ENCODE measurements around the gene DNMT3B. TPM values are rescaled to one million over a fixed set of nuclear protein-coding genes. Genes with fewer than 3 reads are reported as not detected.

The DNMT3B gene
- total RNA-seq, 1 donor from 2014 or later, result 3.4 TPM

DNA sequence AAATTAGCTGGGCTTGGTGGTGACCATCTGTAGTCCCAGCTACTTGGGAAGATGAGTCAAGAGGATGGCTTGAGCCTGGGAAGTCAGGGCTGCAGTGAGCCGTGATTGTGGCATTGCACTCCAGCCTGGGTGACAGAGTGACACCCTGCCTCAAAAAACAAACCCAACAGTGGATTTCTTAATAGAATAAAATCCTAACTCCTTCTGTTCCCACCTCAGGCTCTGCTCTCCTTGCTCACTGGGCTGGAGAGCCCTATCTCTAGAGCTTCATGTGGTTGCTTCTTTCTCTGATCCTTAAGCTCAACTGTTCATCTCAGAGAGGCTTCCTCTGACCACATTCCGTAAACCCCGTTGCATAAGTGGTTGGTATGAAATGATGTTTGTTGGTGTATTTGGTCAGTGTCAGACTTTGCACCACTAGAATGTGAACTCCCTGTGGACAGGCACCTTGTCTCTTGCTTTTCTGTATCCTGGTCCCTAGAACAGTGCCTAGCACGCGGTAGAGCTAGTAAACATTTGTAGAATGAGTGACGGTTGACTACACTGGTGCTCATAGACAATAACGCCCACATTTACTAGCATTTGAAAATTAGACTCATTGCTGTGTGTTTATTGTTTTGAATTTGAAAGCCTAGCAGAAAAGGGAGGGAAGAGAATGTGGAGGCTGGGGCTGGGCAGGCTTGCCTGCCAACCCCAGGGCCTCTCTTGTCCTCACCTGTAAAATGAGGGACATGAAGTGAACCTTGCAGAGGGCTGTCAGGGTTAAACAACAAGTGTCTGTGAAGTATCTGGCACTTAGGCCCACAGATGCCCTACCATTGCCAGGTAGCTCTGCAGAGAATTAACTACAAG is 61.8 kb downstream of the DNMT3B start:
- DNase-seq (ENCODE audit: low spot score), result no peak

DNA sequence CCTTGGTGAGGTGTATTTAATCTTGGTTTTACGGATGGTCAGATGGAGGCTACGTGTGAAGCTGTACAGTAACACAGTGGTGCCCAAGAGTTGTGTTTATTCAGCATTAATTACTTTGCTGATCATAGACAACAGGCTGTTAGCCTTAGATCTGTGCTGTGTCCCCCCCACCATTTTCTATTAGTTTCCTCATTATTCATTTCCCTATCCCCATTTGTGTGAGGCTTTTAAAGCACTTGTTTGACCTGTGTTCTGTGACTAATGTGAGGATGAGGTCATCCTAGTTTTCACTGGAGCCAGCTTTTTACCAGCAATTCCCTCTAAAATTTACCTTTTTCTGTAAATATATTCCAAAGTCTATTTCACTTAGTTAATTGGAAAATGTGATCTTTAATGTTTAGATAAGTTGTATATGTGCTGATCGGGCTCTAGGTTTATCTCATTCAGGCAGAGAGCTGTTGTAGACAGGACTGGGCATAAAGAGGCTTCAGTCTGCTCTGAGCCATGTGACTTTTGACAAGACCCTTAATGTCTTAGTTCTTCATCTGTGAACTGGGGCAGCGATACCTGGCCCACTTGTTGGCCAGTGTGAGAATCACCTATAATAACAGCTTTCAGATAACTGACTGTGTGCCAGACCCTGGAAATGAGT is 66.0 kb downstream of the DNMT3B start:
- no peak for DNase-seq (ENCODE audit: low spot score)

DNA sequence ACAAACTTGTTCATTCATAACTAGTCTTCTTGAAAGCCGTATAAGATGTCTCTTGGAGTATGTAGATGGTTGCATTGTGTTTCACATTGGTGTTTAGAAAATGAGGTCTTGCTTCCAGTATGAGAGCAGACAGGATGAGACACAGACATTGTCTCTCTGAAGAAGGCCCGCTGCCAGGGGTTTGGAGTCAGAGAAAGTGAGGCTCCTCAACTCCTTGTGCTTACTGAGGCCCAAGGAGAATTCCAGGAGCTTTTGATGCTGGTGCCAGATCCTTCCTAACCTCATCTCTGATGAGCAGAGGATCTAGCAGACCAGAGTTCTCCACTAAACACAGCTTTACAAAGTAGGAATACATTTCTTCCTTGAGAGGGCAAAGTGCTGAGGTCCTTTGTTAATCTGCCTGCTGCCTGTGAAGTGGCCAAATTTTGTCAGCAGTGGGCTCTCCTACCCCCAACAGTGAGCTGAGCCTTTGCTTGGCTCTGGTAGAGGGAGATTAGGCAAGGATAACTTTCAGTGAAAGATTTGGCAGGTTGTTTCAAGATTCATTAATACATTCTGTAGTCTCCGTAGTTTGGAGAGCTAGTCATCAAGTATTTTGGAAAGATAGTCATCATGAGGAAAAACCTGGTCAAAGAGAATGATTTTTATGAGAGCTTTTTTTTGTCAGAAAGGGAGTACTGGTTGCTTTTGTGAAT is 67.3 kb downstream of the DNMT3B start:
- DNase-seq (ENCODE audit: low spot score), result no peak

DNA sequence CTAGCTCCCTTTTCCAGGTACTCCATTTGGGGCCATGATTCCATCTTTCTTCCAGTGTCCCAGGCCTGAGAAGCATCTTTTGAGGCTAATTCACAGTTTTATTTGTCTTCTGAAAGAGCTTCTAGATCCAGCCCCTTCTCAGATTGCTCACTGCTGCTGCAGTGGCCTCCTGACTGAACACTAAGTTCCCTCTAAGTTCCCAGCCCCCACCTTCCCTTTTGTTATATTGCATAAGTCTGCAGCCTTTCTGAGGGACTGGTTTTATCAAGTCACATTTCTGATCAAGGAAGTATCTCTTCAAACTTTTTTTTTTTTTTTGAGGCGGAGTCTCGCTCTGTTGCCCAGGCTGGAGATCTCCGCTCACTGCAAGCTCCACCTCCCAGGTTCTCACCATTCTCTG is 68.3 kb downstream of the DNMT3B start:
- peak; percentile 67 for DNase-seq (ENCODE audit: low spot score)

DNA sequence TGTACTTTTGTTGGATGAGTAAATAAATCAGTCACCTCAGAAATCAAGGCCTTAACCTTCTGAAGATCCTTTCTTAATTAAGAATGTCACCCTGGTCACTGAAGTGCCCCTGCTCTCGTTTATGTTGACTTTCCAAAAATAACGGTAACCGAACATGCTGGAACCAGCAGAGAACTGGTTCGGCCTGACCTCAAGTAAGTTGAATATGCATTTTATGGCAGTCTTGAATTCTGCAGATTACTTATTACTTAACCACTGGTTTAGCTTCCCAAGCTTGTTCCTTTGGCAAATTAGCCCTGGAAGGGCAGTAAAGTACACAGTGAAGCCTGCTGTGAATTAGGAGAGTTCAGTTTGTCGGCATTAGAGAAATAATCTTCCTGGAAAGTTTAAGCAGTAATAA is 69.8 kb downstream of the DNMT3B start:
- DNase-seq (ENCODE audit: low spot score), result no peak

DNA sequence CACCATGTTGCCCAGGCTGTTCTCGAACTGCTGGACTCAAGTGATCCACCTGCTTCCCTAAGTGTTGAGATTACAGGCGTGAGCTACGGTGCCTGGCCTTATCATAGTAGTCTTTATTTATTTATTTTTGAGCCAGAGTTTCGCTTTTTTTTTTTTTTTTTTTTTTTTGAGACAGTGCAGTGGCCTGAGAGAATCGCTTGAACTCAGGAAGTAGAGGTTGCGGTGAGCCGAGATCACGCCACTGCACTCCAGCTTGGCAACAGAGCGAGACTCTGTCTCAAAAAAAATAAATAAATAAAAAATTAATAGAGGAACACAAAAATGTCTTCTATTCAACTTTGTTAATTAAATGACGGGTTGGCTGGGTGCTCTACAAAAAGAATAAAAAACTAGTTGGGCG is 70.5 kb downstream of the DNMT3B start:
- no peak for DNase-seq (ENCODE audit: low spot score)

DNA sequence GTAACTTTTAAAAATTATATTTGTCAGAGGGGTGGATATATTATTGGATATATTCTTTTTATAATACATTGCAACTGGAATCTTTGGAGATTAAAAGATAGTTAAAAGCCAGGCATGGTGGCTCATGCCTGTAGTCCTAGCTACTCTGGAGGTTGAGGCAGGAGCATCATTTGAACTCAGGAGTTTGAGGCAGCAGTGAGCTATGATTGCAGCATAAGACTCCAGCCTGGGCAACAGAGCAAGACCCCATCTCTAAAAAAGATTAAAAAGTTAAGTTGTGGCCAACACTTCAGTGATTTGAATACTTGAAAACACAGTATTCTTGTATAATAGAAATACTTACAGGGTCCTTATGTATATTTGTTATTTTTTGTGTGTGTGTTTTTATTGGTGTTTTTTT is 72.8 kb downstream of the DNMT3B start:
- DNase-seq (ENCODE audit: low spot score), result no peak

DNA sequence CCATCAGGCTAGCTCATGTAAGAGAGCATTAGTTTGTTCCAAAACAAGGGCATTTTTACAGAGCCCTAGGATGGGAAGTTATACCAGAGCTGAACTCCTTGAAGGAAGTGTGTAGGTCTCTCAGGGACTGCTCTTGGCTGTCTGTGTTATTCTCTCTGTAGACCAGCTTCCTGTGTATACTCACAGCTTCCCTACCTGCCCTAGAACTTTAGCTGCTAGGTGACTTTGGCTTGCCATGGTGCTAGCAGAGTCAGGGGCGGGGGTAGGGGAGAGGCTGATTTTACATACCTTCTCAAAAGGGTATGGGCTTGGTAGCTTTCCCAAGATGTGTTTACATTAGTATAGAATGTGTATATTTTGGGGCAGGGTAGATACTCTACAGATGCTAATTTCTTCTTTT is 75.0 kb downstream of the DNMT3B start:
- no peak for DNase-seq (ENCODE audit: low spot score)

DNA sequence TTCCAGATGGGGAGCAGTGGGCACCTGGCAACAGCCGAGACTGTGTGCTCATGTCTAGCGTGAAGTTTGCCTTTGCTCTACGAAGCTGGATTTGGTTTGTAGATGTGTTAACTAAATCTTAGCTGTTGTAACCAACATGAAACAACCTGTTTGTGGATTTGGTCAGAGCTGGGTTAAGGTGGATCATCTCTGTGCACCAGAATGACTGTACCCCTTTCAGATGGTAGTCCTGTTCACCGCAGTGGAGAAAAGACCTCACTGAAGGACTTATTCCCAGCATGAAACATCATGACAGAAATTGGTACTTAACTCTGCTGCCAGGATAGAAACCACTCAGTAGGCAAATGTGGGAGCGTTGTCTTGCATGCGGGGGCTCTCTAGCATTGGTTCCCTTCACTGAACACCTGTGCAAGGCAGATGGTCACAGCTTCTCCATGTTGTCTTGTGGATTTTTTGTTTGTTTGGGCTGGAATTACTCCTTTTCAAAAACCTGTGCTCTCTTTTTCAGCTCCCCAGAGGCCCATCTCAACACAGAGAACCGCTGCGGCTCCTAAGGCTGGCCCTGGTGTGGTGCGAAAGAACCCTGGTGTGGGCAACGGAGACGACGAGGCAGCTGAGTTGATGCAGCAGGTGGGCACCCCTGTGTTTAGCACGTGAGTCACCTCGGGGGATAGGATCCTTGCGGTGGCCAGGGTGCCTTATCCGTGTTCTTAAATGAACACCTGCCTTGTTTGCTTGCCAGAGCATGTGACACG is 77.2 kb downstream of the DNMT3B start:
- no peak for DNase-seq (ENCODE audit: low spot score)

DNA sequence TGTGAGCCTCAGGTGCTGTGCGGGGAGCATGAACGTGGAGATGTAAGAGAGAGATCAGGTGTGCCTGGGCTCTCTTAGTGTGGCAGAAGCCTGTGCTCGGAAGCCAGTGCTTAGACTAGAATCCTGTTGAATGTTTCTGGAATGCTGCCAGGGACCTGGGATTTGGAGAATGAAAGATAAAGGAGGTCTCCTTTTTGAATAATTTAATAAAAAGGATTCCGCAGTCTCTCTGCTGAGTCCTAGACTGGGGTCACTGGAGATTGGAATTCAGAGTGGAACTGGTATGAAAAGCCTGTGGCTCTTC is 77.7 kb downstream of the DNMT3B start:
- DNase-seq (ENCODE audit: low spot score), result no peak

DNA sequence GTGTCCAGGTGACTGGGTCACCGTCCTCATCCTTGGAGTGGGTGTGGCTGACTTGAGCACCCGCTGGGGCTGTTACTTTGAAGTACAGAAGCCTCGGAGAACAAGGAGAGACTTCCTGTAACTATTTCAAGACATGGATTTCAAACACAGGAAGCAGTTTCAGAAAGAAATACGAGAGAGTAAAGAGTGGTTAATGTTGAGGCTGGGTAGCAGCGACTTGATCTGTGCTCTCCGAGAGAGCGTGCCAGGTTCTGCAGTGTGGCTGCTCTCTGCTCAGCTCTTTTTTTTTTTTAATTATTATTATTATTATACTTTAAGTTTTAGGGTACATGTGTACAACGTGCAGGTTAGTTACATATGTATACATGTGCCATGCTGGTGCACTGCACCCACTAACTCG is 79.0 kb downstream of the DNMT3B start:
- DNase-seq (ENCODE audit: low spot score), result no peak

DNA sequence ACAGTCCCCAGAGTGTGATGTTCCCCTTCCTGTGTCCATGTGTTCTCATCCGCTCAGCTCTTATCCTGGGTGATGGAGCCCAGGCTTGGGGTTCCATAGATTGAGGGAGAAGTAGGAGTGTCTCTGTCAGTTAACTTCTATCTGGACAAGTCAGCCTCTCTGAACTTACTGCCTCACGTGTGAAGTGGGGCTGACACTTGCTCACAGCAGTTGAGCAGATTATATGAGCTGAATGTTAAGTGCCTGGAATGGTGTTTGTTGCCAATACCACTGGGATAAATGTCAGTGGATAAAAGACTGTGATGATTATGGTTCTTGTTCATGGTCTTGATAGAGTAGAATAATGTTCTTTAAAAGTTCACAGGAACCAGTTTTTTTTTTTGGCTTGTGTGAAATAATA is 79.4 kb downstream of the DNMT3B start:
- no peak for DNase-seq (ENCODE audit: low spot score)

DNA sequence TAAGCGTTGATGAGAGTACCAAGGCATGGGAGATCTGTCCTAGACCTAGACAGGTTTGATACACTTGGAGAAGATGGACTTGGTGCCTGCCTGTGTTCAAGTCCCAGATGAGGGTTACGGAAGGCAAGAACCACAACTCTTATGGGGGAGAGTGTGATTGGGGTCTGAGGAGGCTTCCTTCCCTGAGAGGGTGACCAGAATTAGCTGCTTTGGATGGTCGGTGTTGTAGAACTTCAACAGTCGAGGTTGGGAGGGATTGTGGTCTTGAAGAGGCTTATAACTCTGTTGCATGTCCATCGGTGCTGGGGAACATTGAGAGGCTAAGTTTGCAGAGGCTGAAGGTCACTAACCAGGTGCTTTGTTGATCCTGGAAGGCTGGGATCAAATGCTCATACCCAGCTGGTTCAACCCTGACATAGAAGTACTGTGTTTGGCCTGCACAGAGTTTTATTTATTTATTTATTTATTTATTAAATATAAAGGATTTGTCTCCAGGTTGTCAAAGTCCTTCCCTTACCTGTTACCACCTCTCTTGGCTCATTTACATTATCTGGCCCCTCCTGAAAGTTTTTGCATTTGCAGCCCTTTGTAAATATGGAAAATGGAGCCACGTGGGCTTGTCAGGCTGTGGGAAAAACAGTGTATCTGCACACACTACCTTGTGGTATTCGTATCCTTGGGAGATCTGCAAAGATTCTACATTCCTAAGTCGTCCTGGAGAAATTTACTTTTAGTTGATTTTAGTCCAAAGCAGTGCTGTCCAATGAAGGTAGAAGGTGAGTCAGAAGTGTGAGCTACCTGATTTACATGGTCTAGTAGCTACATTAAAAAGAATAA is 80.7 kb downstream of the DNMT3B start:
- no peak for DNase-seq (ENCODE audit: low spot score)

DNA sequence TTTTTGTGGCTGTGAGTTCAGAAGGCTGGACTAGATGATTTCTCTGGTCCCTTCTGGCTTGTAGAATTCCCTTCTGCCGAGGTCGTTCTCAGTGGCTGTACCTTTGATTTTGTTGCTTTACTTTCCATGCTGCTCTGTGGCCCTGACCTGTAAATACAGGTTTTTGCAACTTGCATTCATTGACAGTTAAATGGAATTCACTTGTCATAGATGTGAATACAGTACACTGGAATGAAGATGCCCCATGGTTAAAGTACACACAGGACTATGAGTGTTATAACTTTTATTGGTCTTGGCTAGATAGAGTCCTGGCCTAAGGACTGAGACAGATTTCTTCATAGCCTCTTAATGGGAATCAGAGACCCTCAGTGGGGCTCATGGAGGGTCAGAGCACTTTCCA is 83.6 kb downstream of the DNMT3B start:
- DNase-seq (ENCODE audit: low spot score), result no peak

DNA sequence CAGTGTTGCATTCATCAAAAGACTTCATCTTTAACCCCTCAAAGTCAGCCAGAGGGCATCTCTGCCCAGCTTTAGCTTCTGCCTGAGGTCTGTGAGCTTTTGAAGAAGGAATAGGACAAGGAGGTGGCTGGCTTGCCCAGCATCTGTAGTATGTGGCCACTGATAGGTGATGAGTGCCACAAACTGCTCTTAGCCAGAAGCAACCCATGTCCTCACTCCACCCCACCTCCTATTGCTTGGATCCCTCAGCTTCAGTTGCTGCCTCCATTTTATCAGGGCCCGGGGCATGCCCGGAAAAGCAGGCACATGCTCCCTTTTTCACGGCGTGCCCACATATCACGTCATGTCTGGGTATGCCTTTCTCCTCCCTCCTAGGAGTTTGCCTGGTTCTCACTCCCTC is 84.7 kb downstream of the DNMT3B start:
- no peak for DNase-seq (ENCODE audit: low spot score)

DNA sequence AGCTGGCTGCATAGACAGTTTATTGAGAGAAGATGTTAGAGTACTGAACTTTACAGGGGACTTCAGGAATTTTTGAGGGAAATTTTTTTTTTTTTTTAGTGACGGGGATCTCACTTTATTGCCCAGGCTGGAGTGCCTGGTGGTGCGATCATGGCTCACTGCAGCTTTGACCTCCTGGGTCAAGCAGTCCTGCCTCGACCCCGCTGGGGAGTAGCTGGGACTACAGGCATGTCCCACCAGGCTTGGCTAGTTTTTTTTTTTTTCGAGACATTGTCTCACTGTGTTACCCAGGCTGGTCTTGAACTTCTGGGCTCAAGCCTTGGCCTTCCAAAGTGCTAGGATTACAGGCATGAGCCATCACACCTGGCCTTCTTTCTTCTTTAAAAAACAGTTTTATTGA is 85.8 kb downstream of the DNMT3B start:
- no peak for DNase-seq (ENCODE audit: low spot score)

DNA sequence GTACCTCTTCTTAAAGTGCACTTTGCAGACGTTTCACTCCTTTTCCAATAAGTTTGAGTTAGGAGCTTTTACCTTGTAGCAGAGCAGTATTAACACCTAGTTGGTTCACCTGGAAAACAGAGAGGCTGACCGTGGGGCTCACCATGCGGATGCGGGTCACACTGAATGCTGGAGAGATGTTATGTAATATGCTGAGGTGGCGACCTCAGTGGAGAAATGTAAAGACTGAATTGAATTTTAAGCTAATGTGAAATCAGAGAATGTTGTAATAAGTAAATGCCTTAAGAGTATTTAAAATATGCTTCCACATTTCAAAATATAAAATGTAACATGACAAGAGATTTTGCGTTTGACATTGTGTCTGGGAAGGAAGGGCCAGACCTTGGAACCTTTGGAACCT is 86.7 kb downstream of the DNMT3B start:
- no peak for DNase-seq (ENCODE audit: low spot score)

DNA sequence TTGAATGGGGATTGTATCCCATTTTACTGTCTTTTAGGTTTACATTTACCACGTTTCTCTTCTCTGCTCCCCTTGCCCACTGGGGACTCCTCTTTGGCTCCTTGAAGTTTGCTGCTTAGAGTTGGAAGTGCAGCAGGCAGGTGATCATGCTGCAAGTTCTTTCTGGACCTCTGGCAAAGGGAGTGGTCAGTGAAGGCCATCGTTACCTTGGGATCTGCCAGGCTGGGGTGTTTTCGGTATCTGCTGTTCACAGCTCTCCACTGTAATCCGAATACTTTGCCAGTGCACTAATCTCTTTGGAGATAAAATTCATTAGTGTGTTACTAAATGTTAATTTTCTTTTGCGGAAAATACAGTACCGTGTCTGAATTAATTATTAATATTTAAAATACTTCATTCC is 87.4 kb downstream of the DNMT3B start:
- DNase-seq (ENCODE audit: low spot score), result no peak

DNA sequence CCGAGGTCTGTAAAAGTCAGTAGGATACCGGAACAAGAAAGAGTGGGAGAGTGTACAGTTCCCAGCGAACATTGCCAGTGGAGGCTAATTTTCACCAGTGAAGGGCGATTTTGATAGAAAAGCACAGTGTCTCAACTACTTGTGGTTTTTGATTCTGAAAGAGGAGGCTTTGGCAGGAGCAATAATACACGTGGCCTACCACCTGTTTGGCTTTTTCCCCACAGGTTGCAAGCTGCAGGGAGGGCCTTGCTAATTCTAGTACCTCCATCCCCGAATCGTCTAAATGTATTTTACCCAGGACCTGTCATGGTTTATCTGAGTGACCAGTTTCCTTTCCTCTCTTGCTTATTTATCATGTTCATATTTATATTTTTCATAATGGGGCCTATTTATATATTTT is 93.2 kb downstream of the DNMT3B start:
- no peak for DNase-seq (ENCODE audit: low spot score)

DNA sequence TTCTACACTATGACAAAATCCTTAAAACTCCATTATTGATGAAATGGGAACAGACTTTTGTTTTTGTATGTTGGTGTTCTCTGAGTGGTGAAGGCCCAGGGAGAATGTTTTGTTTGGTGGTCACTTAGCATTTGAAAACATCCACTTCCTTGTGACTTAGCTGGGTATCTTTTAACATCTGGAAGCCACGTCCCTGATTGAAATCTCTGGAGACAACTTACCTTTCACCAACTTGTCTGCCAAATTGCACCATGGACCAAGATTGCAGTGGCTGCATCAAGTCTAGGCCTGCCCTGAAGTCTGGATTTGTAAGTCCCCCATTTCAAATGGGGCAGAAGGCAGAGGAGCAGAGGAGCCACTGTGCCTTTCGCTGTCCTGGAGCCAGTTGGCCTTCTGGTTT is 96.0 kb downstream of the DNMT3B start:
- DNase-seq (ENCODE audit: low spot score), result no peak
